GM18505 (cell line): ENCODE results near the gene YWHAE.
"Not testable (repeated sequence)": the region's sequence is repeated elsewhere in the genome, so short reads cannot be mapped to it uniquely, and the experiment has no call there.

Experiments
- ATAC-seq: cut with Tn5 transposase; IDR thresholded peaks from one replicate; pipeline ENCODE4 v1.9.1; 2021; ENCODE audit not compliant: unreplicated experiment
- POLR2A ChIP-seq: IDR thresholded peaks from 4 replicates; pipeline ENCODE4 v1.6.1; 2011; ENCODE audit warnings: borderline replicate concordance; ENCODE audit not compliant: insufficient read depth, insufficient read length; ENCODE audit errors: extremely low read depth

YWHAE gene

DNA sequence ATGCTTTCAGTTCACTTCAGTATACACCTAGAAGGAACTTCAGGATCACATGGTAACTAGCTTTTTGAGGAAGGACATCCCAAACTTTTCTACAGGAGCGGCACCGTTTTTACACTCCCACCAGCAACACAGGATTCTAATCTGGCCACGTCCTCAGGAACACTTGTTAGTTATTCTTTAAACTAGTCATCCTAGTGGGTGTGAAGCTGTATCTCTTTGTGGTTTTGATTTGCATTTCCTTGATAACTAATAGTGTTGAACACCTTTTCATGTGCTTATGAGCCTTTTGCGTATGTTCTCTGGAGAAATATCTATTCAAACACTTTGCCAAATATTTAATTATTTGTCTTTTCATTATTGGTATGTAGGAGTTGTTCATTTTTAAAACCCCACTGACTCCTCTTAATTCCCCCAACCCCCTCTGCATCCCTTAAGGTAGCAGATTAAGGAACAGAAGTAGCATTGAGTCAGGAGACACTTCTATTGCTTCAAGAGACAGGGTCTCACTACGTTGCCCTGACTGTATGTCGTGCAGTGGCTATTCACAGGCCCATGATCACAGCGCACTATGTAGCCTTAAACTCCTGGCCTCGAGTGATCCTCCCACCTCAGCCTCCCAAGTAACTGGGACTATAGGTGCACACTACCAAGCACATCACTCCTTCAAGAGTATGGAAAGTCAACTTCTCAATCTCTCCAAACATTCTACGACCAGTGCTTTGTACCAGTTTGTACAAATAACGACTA is 25.4 kb downstream of the YWHAE start:
- no peak for TF ChIP-seq POLR2A
- no peak for ATAC-seq

DNA sequence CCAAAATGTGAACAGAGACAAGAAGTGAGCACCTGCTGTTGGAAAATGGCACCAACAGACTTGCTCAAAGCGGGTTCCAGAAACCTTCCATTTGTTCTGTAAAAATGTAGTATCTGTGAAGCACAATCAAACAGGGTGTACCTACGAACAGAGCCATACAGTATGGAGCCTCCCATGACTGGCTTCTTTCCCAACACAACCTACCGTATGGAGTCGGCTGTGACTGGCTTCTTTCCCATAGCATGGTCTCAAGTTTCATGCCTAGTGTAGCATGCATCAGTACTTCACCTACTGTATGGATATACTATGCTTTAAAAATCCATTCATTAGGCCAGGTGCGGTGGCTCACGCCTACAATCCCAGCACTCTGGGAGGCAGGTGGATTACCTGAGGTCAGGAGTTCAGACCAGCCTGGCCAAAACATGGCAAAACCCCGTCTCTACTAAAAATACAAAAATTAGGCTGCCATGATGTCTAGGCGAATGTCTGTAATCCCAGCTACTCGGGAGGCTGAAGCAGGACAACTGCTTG is 26.2 kb downstream of the YWHAE start:
- no peak for ATAC-seq
- no peak for TF ChIP-seq POLR2A

DNA sequence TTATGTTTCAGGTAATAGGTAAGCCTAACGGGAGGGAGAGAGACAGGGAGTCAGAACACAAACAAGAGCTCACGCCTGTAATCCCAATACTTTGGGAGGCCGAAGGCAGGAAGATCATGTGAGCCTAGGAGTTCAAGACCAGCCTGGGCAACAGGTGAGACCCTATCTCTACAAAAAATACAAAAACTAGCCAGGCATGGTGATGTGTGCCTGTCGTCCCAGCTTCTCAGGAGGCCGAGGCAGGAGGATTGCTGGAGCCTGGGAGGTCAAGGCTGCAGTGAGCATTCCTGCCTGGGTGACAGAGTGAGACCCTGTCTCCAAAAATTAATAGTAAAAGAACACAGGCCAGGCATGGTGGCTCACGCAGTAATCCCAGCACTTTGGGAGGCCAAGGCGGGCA is 27.4 kb downstream of the YWHAE start:
- TF ChIP-seq POLR2A, result no peak
- no peak for ATAC-seq

DNA sequence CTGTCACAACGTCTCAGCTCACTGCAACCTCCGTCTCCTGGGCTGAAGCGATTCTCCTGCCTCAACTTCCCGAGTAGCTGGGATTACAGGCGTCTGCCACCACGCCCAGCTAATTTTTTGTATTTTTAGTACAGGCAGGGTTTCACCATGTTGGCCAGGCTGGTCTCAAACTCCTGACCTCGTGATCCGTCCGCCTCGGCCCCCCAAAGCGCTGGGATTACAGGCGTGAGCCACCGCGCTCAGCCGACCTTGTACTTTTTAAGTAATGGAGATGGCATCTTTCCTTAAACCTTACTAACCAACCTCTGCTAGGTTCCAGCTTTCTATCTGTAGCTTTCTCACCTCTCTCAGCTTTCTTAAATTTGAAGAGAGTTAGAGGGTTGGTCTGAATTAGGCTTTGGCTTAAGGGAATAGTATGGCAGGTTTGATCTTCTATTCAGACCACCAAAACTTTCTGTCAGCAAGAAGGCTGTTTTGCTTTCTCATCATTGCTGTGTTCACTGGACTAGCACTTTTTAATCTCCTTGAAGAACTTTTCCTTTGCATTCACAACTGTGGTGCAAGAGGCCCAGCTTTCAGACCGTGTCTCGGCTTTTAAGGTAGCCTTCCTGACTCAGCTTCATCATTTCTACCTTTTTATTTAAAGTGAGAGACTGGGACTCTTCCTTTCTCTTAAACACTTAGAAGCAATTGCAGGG is 28.0 kb downstream of the YWHAE start:
- no peak for ATAC-seq

DNA sequence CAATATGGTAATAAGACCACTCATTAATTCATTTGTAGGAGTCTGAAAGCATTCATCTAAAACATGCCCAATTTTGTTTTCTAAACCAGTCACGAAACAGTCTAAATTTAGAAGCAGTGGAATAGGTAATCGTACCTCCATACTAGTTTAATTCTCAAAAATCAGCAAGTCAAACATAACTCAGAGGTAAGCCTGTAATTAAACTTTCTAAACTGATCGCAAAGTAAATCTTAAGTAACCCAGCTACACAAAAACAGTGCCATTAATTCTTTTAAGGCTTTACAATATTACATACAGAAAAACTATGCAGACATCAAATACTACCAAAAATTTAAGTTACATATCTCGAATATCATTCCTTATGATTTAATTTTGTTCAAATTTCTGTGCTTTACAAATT is 31.4 kb downstream of the YWHAE start:
- ATAC-seq, result no peak
- no peak for TF ChIP-seq POLR2A

More for the DNA sequence above, 28.0 kb downstream of the YWHAE start:
- TF ChIP-seq POLR2A, result no peak

DNA sequence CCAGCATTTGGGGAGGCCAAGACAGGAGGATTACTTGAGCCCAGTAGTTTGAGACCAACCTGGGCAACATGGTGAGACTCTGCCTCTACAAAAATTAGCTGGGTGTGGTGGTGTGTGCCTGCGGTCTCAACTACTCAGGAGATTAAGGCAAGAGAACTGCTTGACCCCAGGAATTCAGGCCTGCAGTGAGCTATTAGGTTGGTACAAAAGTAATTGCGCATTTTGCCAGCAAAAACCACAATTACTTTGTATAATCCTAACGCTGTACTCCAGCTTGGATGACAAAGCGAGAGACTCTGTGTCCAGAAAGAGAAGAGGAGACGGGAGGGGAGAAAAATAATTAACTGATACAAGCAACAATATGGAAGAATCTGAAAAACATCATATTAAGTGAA is 32.7 kb downstream of the YWHAE start:
- no peak for ATAC-seq
- no peak for TF ChIP-seq POLR2A

DNA sequence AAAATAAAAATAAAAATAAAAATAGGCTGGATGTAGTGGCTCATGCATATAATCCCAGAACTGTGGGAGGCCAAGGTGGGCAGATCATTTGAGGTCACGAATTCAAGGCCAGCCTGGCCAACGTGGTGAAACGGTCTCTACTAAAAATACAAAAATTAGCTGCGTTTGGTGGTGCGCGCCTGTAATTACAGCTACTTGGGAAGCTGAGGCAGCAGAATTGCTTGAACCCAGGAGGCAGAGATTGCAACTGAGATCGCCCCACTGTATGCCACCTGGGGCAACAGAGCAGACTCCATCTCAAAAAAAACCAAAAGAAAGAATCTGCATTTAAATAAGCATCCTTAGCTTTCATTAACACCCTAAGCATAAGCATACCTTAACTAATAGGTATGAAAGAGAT is 33.8 kb downstream of the YWHAE start:
- no peak for TF ChIP-seq POLR2A
- ATAC-seq, result no peak

DNA sequence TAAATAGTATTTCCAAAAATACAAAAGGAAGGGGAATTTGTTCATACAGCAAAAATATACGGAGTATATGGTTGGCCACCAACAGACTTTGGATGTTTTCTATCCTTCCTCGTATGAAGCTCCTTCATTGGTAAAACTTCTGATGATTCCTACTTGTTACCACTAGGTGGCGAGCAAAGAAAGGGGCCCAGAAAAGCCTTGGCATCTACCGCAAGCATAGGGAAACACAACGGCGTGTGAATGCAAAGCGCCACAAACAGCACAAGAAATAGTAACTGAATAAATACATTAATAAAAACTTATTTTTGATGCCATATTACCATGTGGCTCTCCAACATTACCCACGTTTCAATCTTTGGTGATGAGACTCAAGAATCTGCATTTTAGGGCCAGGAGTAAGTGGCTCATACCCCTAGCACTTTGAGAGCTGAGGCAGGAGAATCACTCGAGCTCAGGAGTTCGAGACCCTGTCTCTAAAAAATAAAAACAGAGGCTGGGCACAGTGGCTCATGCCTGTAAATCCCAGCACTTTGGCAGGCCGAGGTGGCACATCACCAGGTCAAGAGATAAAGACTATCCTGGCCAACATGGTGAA is 34.5 kb downstream of the YWHAE start:
- TF ChIP-seq POLR2A, result no peak
- no peak for ATAC-seq

DNA sequence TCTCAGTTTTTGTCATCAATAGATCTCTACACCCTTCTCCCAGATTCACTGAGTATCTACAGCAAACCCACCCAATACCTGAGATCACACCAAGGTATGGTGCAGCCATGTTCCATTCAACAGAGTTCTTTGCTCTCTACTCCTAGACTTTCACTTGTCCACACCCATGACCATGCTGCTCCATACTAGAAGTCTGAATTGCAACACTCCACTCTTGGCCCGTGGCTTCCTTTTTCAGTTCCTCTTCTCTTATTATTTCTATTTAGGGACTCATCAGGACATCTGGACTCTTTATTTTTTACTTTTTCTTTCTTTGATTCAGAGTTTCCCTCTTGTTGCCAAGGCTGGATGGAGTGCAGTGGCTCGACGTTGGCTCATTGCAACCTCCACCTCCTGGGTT is 37.1 kb downstream of the YWHAE start:
- TF ChIP-seq POLR2A, result no peak
- ATAC-seq, result no peak

DNA sequence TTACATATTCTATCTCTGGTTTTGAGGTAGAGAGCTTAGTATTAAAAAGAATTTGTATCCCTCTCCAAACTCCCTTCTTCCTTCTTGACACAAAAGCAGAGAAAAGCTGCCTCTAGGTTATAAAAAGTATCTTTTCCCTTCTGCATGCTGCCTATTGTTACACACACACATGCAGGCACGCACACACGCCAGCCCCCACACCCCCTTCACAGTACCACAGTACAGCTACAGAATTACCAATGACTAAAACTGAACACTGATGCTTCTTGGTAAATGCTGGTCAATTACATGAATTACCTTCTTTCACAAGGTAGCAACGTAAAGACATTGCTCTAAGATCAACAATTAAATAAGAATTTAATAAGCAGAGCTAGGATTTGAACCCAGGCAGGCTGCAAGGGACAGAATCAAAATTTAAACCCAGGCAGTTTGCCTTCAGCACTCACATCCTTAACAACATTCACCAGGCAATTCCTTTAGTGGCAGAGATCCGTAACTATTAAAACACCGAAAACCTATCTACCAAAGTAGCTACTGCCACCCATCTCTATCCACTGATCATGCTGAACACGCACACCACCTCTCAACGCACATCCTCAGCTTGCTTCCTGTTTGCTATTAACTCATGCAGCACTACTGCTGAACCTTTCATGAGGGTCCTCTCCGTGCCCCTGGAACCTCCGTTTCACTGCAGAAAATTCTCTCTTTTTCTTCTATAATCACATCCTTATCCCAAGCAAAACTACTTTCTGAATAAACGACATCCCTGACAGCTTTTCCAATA is 37.8 kb downstream of the YWHAE start:
- TF ChIP-seq POLR2A, result no peak
- no peak for ATAC-seq

DNA sequence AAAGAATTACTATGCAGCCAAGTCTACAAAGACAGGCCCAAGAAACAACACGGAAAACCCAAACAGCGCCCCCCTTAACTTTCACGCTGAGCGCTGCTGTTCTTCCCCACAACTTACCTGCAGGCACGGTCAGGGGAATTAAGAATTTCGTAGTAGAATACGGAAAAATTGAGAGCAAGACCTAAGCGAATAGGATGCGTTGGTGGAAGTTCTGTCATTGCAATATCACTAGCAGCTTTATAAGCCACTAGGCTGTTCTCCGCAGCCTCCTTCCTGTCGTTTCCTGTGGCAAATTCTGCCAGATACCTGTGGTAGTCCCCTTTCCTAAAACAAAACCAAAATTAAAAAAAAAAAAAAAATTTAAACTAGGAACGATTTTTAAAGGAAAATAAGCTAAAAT is 39.0 kb downstream of the YWHAE start:
- TF ChIP-seq POLR2A, result no peak
- ATAC-seq, result no peak

DNA sequence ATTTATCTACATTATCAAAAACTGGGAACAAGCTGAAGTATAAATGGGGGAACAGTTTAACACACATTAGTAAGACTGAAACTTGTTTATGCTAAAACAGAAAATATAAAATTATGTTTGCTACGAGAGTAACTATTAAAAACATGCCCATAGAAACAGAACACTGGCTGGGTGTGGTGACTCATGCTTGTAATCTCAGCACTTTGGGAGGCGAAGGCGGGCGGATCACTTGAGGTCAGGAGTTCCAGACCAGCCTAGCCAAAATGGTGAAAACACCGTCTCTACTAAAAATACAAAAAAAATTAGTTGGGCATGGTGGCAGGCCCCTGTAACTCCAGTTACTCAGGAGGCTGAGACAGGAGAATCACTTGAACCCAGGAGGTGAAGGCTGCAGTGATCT is 39.7 kb downstream of the YWHAE start:
- ATAC-seq, result not testable (repeated sequence)

DNA sequence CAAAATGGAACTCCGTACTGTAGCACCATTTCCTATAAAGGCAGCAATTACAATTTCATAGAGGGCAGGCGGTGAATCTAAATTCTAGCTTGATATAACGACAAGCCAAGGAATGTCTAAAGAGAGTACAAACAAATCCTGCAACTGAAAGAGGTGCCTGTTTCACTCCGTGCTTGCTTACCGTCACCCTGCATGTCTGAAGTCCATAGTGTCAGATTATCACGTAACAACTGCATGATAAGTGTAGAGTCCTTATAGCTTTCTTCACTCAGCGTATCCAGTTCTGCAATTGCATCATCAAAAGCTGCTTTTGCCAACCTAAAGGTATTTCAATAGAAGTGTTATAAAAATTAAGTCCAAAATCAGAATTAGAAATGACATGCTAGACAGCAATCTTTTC is 46.0 kb downstream of the YWHAE start:
- no peak for ATAC-seq
- TF ChIP-seq POLR2A, result no peak

DNA sequence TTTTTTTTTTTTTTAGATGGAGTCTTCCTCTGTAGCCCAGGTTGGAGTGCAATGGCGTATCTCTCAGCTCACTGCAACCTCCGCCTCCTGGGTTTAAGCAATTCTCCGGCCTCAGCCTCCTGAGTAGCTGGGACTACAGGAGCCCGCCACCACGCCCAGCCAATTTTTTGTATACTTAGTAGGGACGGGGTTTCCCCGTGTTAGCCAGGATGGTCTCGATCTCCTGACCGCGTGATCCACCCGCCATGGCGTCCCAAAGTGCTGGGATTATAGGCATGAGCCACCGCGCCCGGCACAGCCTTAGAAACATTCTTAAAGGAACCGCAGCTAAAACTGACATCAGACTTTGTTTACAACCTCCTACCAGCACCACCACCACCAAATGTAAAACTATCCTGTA is 47.5 kb downstream of the YWHAE start:
- not testable (repeated sequence) for ATAC-seq
